22Rv1 (cell line): ENCODE measurements around the gene CNTNAP2.

Experiments used
- ZFX ChIP-seq: fragments of 450-650 bp; IDR thresholded peaks from 2 replicates; pipeline ENCODE4 v1.6.1; 2017; ENCODE audit warnings: antibody characterized with exemption, borderline replicate concordance
- TF ChIP-seq, protein P1 (sequence below): fragments of 450-650 bp; IDR thresholded peaks from 2 replicates; pipeline ENCODE4 v1.5.1; 2017; ENCODE audit warnings: mild to moderate bottlenecking

DNA sequence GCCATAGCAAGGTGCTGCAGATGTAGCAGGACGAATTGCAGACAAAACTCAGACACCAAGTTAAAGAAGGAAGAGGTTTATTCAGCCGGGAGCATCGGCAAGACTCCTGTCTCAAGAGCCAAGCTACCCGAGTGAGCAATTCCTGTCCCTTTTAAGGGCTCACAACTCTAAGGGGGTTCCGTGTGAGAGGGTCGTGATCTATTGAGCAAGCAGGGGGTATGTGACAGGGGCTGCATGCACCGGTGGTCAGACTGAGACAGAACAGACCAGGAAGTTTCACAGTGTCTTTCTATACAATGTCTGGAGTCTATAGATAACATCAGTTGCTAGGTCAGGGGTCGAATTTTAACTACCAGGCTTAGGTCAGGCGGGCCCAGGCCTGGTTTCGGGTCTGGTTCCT lies 2252.0 kb downstream of the CNTNAP2 start:
- TF ChIP-seq, protein P1, sequence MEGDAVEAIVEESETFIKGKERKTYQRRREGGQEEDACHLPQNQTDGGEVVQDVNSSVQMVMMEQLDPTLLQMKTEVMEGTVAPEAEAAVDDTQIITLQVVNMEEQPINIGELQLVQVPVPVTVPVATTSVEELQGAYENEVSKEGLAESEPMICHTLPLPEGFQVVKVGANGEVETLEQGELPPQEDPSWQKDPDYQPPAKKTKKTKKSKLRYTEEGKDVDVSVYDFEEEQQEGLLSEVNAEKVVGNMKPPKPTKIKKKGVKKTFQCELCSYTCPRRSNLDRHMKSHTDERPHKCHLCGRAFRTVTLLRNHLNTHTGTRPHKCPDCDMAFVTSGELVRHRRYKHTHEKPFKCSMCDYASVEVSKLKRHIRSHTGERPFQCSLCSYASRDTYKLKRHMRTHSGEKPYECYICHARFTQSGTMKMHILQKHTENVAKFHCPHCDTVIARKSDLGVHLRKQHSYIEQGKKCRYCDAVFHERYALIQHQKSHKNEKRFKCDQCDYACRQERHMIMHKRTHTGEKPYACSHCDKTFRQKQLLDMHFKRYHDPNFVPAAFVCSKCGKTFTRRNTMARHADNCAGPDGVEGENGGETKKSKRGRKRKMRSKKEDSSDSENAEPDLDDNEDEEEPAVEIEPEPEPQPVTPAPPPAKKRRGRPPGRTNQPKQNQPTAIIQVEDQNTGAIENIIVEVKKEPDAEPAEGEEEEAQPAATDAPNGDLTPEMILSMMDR, result no peak
- TF ChIP-seq ZFX, result no peak
